H1 (cell line): ENCODE results near the gene PRR36. TPM values are rescaled to one million over a fixed set of nuclear protein-coding genes. Genes with fewer than 3 reads are reported as not detected.

ENCODE experiments used
- CTCF ChIA-PET: fragments of 300-600 bp; sonication (Branson Sonifier 250); formaldehyde crosslinking; loops from one replicate; lab custom pipeline; 2021; ENCODE audit not compliant: partially characterized antibody; lab: Charles Lee
- POLR2A ChIA-PET: fragments of 300-600 bp; sonication (Branson Sonifier 250); formaldehyde crosslinking; loops from one replicate; lab custom pipeline; 2021; ENCODE audit warnings: inconsistent platforms; ENCODE audit not compliant: partially characterized antibody; lab: Charles Lee
- DNase-seq, 2 experiments: peaks; one replicate each; pipeline versions ENCODE4 v3.0.0 to v3.0.0-alpha.2; 2010 to 2022; ENCODE audit warnings: low spot score in 2 of 2, low read depth in 1 of 2, mixed read lengths in 1 of 2
- FAIRE-seq: peaks from 2 replicates; lab custom pipeline; 2011; peaks lifted over from hg19 to GRCh38; lab: Jason Lieb, UNC
- H2AFZ ChIP-seq: 2 replicates; pipeline ENCODE4 v1.8.1; 2012; ENCODE audit warnings: low read length, inconsistent platforms
- H2AK5ac ChIP-seq: 2 replicates; pipeline ENCODE4 v1.6.1; 2013; ENCODE audit warnings: low read depth, low read length
- H2BK120ac ChIP-seq: replicated peaks from 2 replicates; pipeline ENCODE3; 2013; ENCODE audit warnings: low read depth, low read length, inconsistent platforms
- H2BK12ac ChIP-seq: 2 replicates; pipeline ENCODE4 v1.6.1; 2013; ENCODE audit warnings: low read depth, low read length
- H2BK15ac ChIP-seq: 2 replicates; pipeline ENCODE4 v1.6.1; 2013; ENCODE audit warnings: low read length
- H2BK20ac ChIP-seq: 2 replicates; pipeline ENCODE4 v1.6.1; 2013; ENCODE audit warnings: low read length
- H2BK5ac ChIP-seq: 2 replicates; pipeline ENCODE4 v1.6.1; 2013; ENCODE audit warnings: low read depth, low read length
- H3K14ac ChIP-seq: 2 replicates; pipeline ENCODE4 v1.6.1; 2013; ENCODE audit warnings: inconsistent platforms; ENCODE audit not compliant: insufficient read length
- H3K18ac ChIP-seq: 2 replicates; pipeline ENCODE4 v1.6.1; 2013; ENCODE audit warnings: low read length; ENCODE audit errors: extremely low read depth
- H3K23ac ChIP-seq: 2 replicates; pipeline ENCODE4 v1.6.1; 2013; ENCODE audit warnings: inconsistent platforms; ENCODE audit not compliant: insufficient read length
- H3K23me2 ChIP-seq: 2 replicates; pipeline ENCODE4 v1.6.1; 2013; ENCODE audit warnings: low read depth, low read length
- H3K27ac ChIP-seq: 2 replicates; pipeline ENCODE4 v1.6.1; 2011; ENCODE audit warnings: low read depth, low read length, inconsistent platforms
- H3K27me3 ChIP-seq, 4 experiments: replicated peaks in 1 of 4; 1 replicate in 1 of 4; 2 replicates in 3 of 4; pipeline versions ENCODE4 v1.6.1 to v1.8.1; 2011 to 2013; ENCODE audit warnings: low read length in 3 of 4, mild to moderate bottlenecking in 3 of 4, inconsistent platforms in 2 of 4, mixed read lengths in 2 of 4, moderate library complexity in 1 of 4; ENCODE audit not compliant: control insufficient read depth in 3 of 4, insufficient read depth in 3 of 4; ENCODE audit errors: extremely low read depth in 1 of 4
- H3K36me3 ChIP-seq, 4 experiments: 2 replicates each; pipeline versions ENCODE4 v1.6.1 to v1.8.1; 2011 to 2013; ENCODE audit warnings: mild to moderate bottlenecking in 4 of 4, low read length in 3 of 4, moderate library complexity in 2 of 4, control low read depth in 1 of 4, inconsistent platforms in 1 of 4; ENCODE audit not compliant: insufficient read depth in 4 of 4, control insufficient read depth in 2 of 4
- H3K4ac ChIP-seq: replicated peaks from 2 replicates; pipeline ENCODE3; 2013; ENCODE audit warnings: low read length, low read depth, mixed read lengths, inconsistent platforms; ENCODE audit not compliant: insufficient read length
- H3K4me1 ChIP-seq, 4 experiments: replicated peaks in 1 of 4; 1 replicate in 1 of 4; 2 replicates in 3 of 4; pipeline versions ENCODE4 v1.6.1 to v1.8.1; 2011 to 2013; ENCODE audit warnings: low read length in 3 of 4, inconsistent platforms in 2 of 4, mixed read lengths in 1 of 4; ENCODE audit not compliant: insufficient read depth in 4 of 4, control insufficient read depth in 3 of 4
- H3K4me2 ChIP-seq, 2 experiments: 2 replicates each; pipeline versions ENCODE4 v1.6.1 to v1.8.1; 2011 to 2013; ENCODE audit warnings: low read depth in 2 of 2, low read length in 2 of 2, control low read depth in 1 of 2, inconsistent platforms in 1 of 2, mild to moderate bottlenecking in 1 of 2; ENCODE audit not compliant: insufficient read depth in 1 of 2
- H3K4me3 ChIP-seq, 4 experiments: fragments of 200-600, 300-600 bp in 1 of 4; sonication (generic), shearing (Covaris generic), sonication (Bioruptor Twin) in 1 of 4; 2 replicates each; pipeline versions ENCODE4 v1.5.1 to v1.8.1; 2011 to 2016; ENCODE audit warnings: low read length in 4 of 4, low read depth in 3 of 4, control low read depth in 2 of 4, inconsistent platforms in 2 of 4, mild to moderate bottlenecking in 2 of 4, mixed read lengths in 1 of 4, moderate library complexity in 1 of 4; ENCODE audit not compliant: insufficient read depth in 2 of 4; ENCODE audit errors: extremely low read depth in 1 of 4
- H3K56ac ChIP-seq: replicated peaks from 2 replicates; pipeline ENCODE3; 2013; ENCODE audit warnings: low read depth, mild to moderate bottlenecking, mixed read lengths, low read length, inconsistent platforms; ENCODE audit not compliant: insufficient read length
- H3K79me1 ChIP-seq: 2 replicates; pipeline ENCODE4 v1.6.1; 2013; ENCODE audit warnings: low read depth, low read length, control low read depth
- H3K79me2 ChIP-seq, 2 experiments: 2 replicates each; pipeline versions ENCODE4 v1.6.1 to v1.8.1; 2012 to 2013; ENCODE audit warnings: low read length in 2 of 2, mild to moderate bottlenecking in 2 of 2, inconsistent platforms in 1 of 2; ENCODE audit not compliant: insufficient read depth in 2 of 2, control insufficient read depth in 1 of 2
- H3K9ac ChIP-seq, 4 experiments: replicated peaks in 1 of 4; 1 replicate in 1 of 4; 2 replicates in 3 of 4; pipeline versions ENCODE4 v1.6.1 to v1.8.1; 2011 to 2013; ENCODE audit warnings: low read depth in 3 of 4, low read length in 3 of 4, control low read depth in 2 of 4, mild to moderate bottlenecking in 2 of 4, moderate library complexity in 2 of 4, inconsistent platforms in 1 of 4; ENCODE audit errors: extremely low read depth in 1 of 4
- H3K9me3 ChIP-seq, 2 experiments: 2 replicates each; pipeline versions ENCODE4 v1.6.1 to v1.8.1; 2012 to 2013; ENCODE audit warnings: mild to moderate bottlenecking in 2 of 2, moderate library complexity in 2 of 2, control low read depth in 1 of 2, inconsistent platforms in 1 of 2, low read depth in 1 of 2, low read length in 1 of 2, mixed read lengths in 1 of 2; ENCODE audit not compliant: insufficient read depth in 2 of 2
- H4K20me1 ChIP-seq, 2 experiments: replicated peaks in 1 of 2; 2 replicates each; pipeline versions ENCODE3 to v1.8.1; 2011 to 2013; ENCODE audit warnings: inconsistent platforms in 2 of 2, low read length in 2 of 2, mild to moderate bottlenecking in 1 of 2; ENCODE audit not compliant: insufficient read depth in 2 of 2, control insufficient read depth in 1 of 2
- H4K5ac ChIP-seq: 2 replicates; pipeline ENCODE4 v1.6.1; 2013; ENCODE audit warnings: low read length, low read depth, mixed read lengths, inconsistent platforms; ENCODE audit not compliant: insufficient read length
- H4K8ac ChIP-seq: 2 replicates; pipeline ENCODE4 v1.8.0; 2013; ENCODE audit warnings: mild to moderate bottlenecking, moderate library complexity, low read length, inconsistent platforms; ENCODE audit not compliant: insufficient read depth; ENCODE audit errors: extremely low read depth
- H4K91ac ChIP-seq: replicated peaks from 2 replicates; pipeline ENCODE3; 2013; ENCODE audit warnings: low read length, mixed read lengths, inconsistent platforms; ENCODE audit not compliant: insufficient read length
- BACH1 ChIP-seq: IDR thresholded peaks from 2 replicates; pipeline ENCODE4 v1.6.1; 2012; ENCODE audit warnings: low read length, improper control_type of control experiment
- CBX5 ChIP-seq: fragments of 300-800, 300-1000 bp; sonication (generic); IDR thresholded peaks from 2 replicates; pipeline ENCODE4 v1.7.1; 2016; ENCODE audit warnings: antibody characterized with exemption, low read length, low read depth
- KDM1A ChIP-seq: fragments of 200-600, 300-600 bp; sonication (generic); IDR thresholded peaks from 2 replicates; pipeline ENCODE4 v1.7.1; 2016; ENCODE audit warnings: mild to moderate bottlenecking, low read length, borderline replicate concordance
- TAF7 ChIP-seq: optimal IDR thresholded peaks from 2 replicates; pipeline ENCODE3; 2011; ENCODE audit warnings: low read depth, mild to moderate bottlenecking, inconsistent platforms, low read length, moderate library complexity, borderline replicate concordance
- TCF12 ChIP-seq: IDR thresholded peaks from 2 replicates; pipeline ENCODE4 v1.6.1; 2011; ENCODE audit warnings: low read depth, mild to moderate bottlenecking, low read length
- whole genome bisulfite sequencing, 2 experiments: shearing (Covaris generic) in 1 of 2; methylation state at CpG; one replicate each; pipeline versions ENCODE4 v1.1.6 to v1.1.7; 2013 to 2015; ENCODE audit warnings: low lambda C conversion rate in 2 of 2, mixed read lengths in 2 of 2, inconsistent platforms in 1 of 2, low coverage in 1 of 2, missing lambda C conversion rate in 1 of 2; ENCODE audit not compliant: insufficient replicate concordance in 2 of 2, insufficient coverage in 1 of 2, insufficient read length in 1 of 2; ENCODE audit errors: extremely low coverage in 1 of 2, missing lambda C conversion rate in 1 of 2; 5-methylcytosine and 5-hydroxymethylcytosine counted together
- polyA plus RNA-seq, 7 experiments: library from polyadenylated mRNA; depleted of rRNA in 3 of 7; stranded (reverse) in 5 of 7; unstranded in 2 of 7; fragments of >200 nt in 5 of 7; fragments of 200-250 nt in 2 of 7; gene quantifications; 1 replicate in 5 of 7; 2 replicates in 1 of 7; 4 replicates in 1 of 7; pipeline versions ENCODE4 v1.2.1 to v1.2.3, GENCODE V29; 2011 to 2013; ENCODE audit warnings: missing spikeins in 2 of 7, mixed read lengths in 2 of 7
- total RNA-seq: library from RNA; stranded (reverse); fragmentation: NEBNext Ultra II Directional; extraction: Animal tissue kit (Norgen Biotek cat#: 25700); gene quantifications from 2 replicates; pipeline ENCODE4 v1.2.1, GENCODE V29; 2021

PRR36 gene
- total and polyA plus RNA-seq, 2 of the 8 experiments (the other 6 are each of a cell fraction or from before 2014, with no cell fraction given), result 1.6 to 23.9 TPM

DNA sequence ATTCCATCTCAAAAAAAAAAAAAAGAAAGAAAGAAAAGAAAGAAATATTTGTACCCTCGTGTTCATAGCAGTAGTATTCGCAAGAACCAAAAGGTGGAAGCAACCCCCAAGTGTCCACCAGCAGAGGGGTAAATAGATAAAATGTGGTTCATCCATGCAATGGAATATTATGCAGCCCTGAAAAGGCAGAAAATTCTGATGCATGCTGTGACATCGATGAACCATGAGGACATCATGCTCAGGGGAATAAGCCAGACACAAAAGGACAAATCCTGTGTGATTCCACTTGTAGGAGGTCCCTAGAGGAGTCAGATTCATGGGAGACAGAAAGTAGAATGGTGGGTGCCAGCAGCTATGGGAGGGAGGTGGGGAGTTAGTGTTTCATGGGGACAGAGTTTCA is 7.7 kb upstream of the PRR36 start:
- DNase-seq (no peak), FAIRE-seq (no peak)
- Histone ChIP-seq H2BK5ac (no peak overlapping the region), H3K18ac (no peak overlapping the region), H3K9ac (no peak overlapping the region), H3K9me3 (no peaks in the 10 kb centered on the region), H3K23me2 (peaks cover 1% of the 10 kb centered on the region; the same call in 1 of the 2 replicates), H2BK12ac (no peak overlapping the region), H2AK5ac (no peak overlapping the region), H3K79me2 (no peaks in the 10 kb centered on the region), H3K14ac (no peak overlapping the region), H2BK20ac (0 out of 2 replicates have a peak overlapping the region, but pooled peaks have one; percentile 18), H3K27ac (no peak overlapping the region), H2AFZ (no peak overlapping the region), H3K4me1 (no peaks in the 10 kb centered on the region), H3K4me2 (no peak overlapping the region), H3K79me1 (no peaks in the 10 kb centered on the region), H3K56ac (no peak overlapping the region), H2BK15ac (no peak overlapping the region), H3K36me3 (no peaks in the 10 kb centered on the region), H4K8ac (no peak overlapping the region), H4K20me1 (no peaks in the 10 kb centered on the region), H4K91ac (no peak overlapping the region), H3K4ac (no peak overlapping the region), H4K5ac (no peak overlapping the region), H3K4me3 (no peak overlapping the region), H3K27me3 (no peaks in the 10 kb centered on the region), H2BK120ac (no peak overlapping the region), H3K23ac (no peak overlapping the region)
- POLR2A ChIA-PET, result interaction anchor here (0.6 to 1.8 kb wide), 4 partner anchors 9 to 316 kb away, joined by 3 to 6 read pairs (median 4); partner anchors contain the start of gene CTXN1
- WGBS, 2 experiments, result 88% methylated on average over 3 of the region's 3 CpGs; no CpG with 5 or more reads in 1 of the 2 experiments
- CTCF ChIA-PET, result interaction anchor here (0.7 to 3.0 kb wide), 3 partner anchors 13 to 29 kb away, joined by 3 to 13 read pairs (median 8); partner anchors contain the start of gene MAP2K7
- TF ChIP-seq BACH1 (no peak), TAF7 (no peak), CBX5 (no peak), TCF12 (no peak), KDM1A (peak; percentile 63; the same call in 1 of the 2 replicates)
